Measurements from ENCODE around the gene STEAP1B.

GRCh38 chr7:22417841-22418240, 82.1 kb downstream of the STEAP1B start:
- TF ChIP-seq CTCF (IDR thresholded peaks at IDR 0.05; ENCODE audit: low read depth, low read length) (no peak), EZH2phosphoT487 (IDR thresholded peaks at IDR 0.05; ENCODE audit: low read depth) (no peak)
